Activated T-cell treated with anti-CD3 and anti-CD28 coated beads for 48 hours (primary cell): ENCODE measurements around the gene TTLL11.
"Not testable (repeated sequence)": the region's sequence is repeated elsewhere in the genome, so short reads cannot be mapped to it uniquely, and the experiment has no call there.

Experiments
- DNase-seq: peaks from one replicate; pipeline ENCODE4 v3.0.0-alpha.2; 2020; ENCODE audit warnings: low read depth

Gene TTLL11

GRCh38 chr9:122001491-122002201 is 91.5 kb downstream of the TTLL11 start:
- no peak for DNase-seq

GRCh38 chr9:122000526-122000925 is 92.6 kb downstream of the TTLL11 start:
- not testable (repeated sequence) for DNase-seq

- peak; percentile 6 for DNase-seq
Observed at GRCh38 chr9:121999556-121999955, 93.6 kb downstream of the TTLL11 start.

- no peak for DNase-seq
Observed at GRCh38 chr9:121998513-121999049, 94.5 kb downstream of the TTLL11 start.

GRCh38 chr9:121997791-121998190 is 95.3 kb downstream of the TTLL11 start:
- DNase-seq: no peak

- no peak for DNase-seq
Observed at GRCh38 chr9:121996783-121997182, 96.3 kb downstream of the TTLL11 start.

- DNase-seq: no peak
Observed at GRCh38 chr9:121995997-121996396, 97.1 kb downstream of the TTLL11 start.

GRCh38 chr9:121992571-121993212 is 100.4 kb downstream of the TTLL11 start:
- DNase-seq: peak; percentile 4

GRCh38 chr9:121991307-121991661 is 101.8 kb downstream of the TTLL11 start:
- no peak for DNase-seq

- no peak for DNase-seq
Observed at GRCh38 chr9:121990600-121991306, 102.4 kb downstream of the TTLL11 start.

- no peak for DNase-seq
Observed at GRCh38 chr9:121989010-121989409, 104.1 kb downstream of the TTLL11 start.

- no peak for DNase-seq
Observed at GRCh38 chr9:121987314-121987713, 105.8 kb downstream of the TTLL11 start.

- DNase-seq: no peak
Observed at GRCh38 chr9:121985792-121986494, 107.2 kb downstream of the TTLL11 start.

GRCh38 chr9:121984726-121985402 is 108.2 kb downstream of the TTLL11 start:
- DNase-seq: no peak

- DNase-seq: no peak
Observed at GRCh38 chr9:121983736-121984135, 109.4 kb downstream of the TTLL11 start.

- DNase-seq: no peak
Observed at GRCh38 chr9:121981118-121981883, 111.8 kb downstream of the TTLL11 start.

- DNase-seq: not testable (repeated sequence)
Observed at GRCh38 chr9:121980665-121981064, 112.4 kb downstream of the TTLL11 start.

- DNase-seq: no peak
Observed at GRCh38 chr9:121979736-121980135, 113.4 kb downstream of the TTLL11 start.

GRCh38 chr9:121976751-121977150 is 116.4 kb downstream of the TTLL11 start:
- no peak for DNase-seq

- DNase-seq: no peak
Observed at GRCh38 chr9:121975801-121976277, 117.3 kb downstream of the TTLL11 start.

GRCh38 chr9:121974421-121974820 is 118.7 kb downstream of the TTLL11 start:
- DNase-seq: no peak
